Neuronal stem cell (in vitro differentiated cells): ENCODE results near the gene MYCN.

Source experiments
- DNase-seq: peaks from one replicate; pipeline ENCODE4 v3.0.0-alpha.2; 2013; ENCODE audit warnings: low spot score
- H2AFZ ChIP-seq: one replicate; pipeline ENCODE4 v1.6.1; 2013; ENCODE audit warnings: mild to moderate bottlenecking, low read length, inconsistent platforms
- H2AK5ac ChIP-seq: 2 replicates; pipeline ENCODE4 v1.6.1; 2013; ENCODE audit warnings: low read depth, mild to moderate bottlenecking, inconsistent platforms, low read length, moderate library complexity, mixed read lengths
- H2BK120ac ChIP-seq: 2 replicates; pipeline ENCODE4 v1.6.1; 2013; ENCODE audit warnings: low read depth, mild to moderate bottlenecking, inconsistent platforms, low read length, moderate library complexity, mixed read lengths
- H2BK12ac ChIP-seq: one replicate; pipeline ENCODE4 v1.6.1; 2013; ENCODE audit warnings: low read length, inconsistent platforms
- H2BK15ac ChIP-seq: 2 replicates; pipeline ENCODE4 v1.6.1; 2013; ENCODE audit warnings: mild to moderate bottlenecking, low read length, inconsistent platforms, mixed read lengths
- H2BK5ac ChIP-seq: one replicate; pipeline ENCODE4 v1.6.1; 2013; ENCODE audit warnings: inconsistent platforms, mild to moderate bottlenecking, low read length, moderate library complexity
- H3K14ac ChIP-seq: one replicate; pipeline ENCODE4 v1.6.1; 2013; ENCODE audit warnings: low read length, inconsistent platforms
- H3K18ac ChIP-seq: 2 replicates; pipeline ENCODE4 v1.6.1; 2013; ENCODE audit warnings: low read length, inconsistent platforms
- H3K23ac ChIP-seq: 2 replicates; pipeline ENCODE4 v1.6.1; 2013; ENCODE audit warnings: low read depth, mild to moderate bottlenecking, mixed read lengths, low read length, inconsistent platforms; ENCODE audit not compliant: poor library complexity
- H3K27ac ChIP-seq: replicated peaks from 3 replicates; pipeline ENCODE4 v1.5.1; 2013; ENCODE audit warnings: low read length, inconsistent platforms
- H3K27me3 ChIP-seq, 3 experiments: 2 replicates each; pipeline ENCODE4 v1.6.1; 2013; ENCODE audit warnings: low read length in 3 of 3, mild to moderate bottlenecking in 2 of 3, inconsistent platforms in 1 of 3, low read depth in 1 of 3, mixed read lengths in 1 of 3, moderate library complexity in 1 of 3; ENCODE audit not compliant: control insufficient read depth in 3 of 3, insufficient read depth in 3 of 3
- H3K36me3 ChIP-seq, 2 donors: replicated peaks in 1 of 2; 2 replicates each; pipeline ENCODE4 v1.6.1; 2013; ENCODE audit warnings: low read length in 2 of 2; ENCODE audit not compliant: control insufficient read depth in 2 of 2, insufficient read depth in 2 of 2
- H3K4ac ChIP-seq: 2 replicates; pipeline ENCODE4 v1.6.1; 2013; ENCODE audit warnings: inconsistent platforms, mild to moderate bottlenecking, low read length, moderate library complexity
- H3K4me1 ChIP-seq, 2 donors: 1 replicate in 1 of 2; 2 replicates in 1 of 2; pipeline ENCODE4 v1.6.1; 2013; ENCODE audit warnings: low read length in 2 of 2, low read depth in 1 of 2; ENCODE audit not compliant: control insufficient read depth in 2 of 2, insufficient read depth in 1 of 2
- H3K4me2 ChIP-seq: one replicate; pipeline ENCODE4 v1.6.1; 2013; ENCODE audit warnings: mild to moderate bottlenecking, low read length, inconsistent platforms; ENCODE audit not compliant: insufficient read depth, poor library complexity, severe bottlenecking
- H3K4me3 ChIP-seq, 2 donors: 2 replicates each; pipeline ENCODE4 v1.5.1; 2013; ENCODE audit warnings: low read length in 2 of 2, mild to moderate bottlenecking in 2 of 2, inconsistent platforms in 1 of 2, moderate library complexity in 1 of 2
- H3K79me1 ChIP-seq: one replicate; pipeline ENCODE4 v1.6.1; 2013; ENCODE audit warnings: low read depth, mild to moderate bottlenecking, inconsistent platforms, low read length, moderate library complexity
- H3K9ac ChIP-seq: one replicate; pipeline ENCODE4 v1.6.1; 2013; ENCODE audit warnings: mild to moderate bottlenecking, low read depth, low read length, inconsistent platforms; ENCODE audit not compliant: poor library complexity
- H3K9me3 ChIP-seq, 2 donors: replicated peaks in 1 of 2; 2 replicates each; pipeline versions ENCODE3 to v1.6.1; 2013; ENCODE audit warnings: low read length in 2 of 2, mild to moderate bottlenecking in 2 of 2, inconsistent platforms in 1 of 2, low read depth in 1 of 2, mixed read lengths in 1 of 2, moderate library complexity in 1 of 2; ENCODE audit not compliant: control insufficient read depth in 2 of 2, insufficient read depth in 1 of 2
- H4K8ac ChIP-seq: one replicate; pipeline ENCODE4 v1.6.1; 2013; ENCODE audit warnings: low read depth, mild to moderate bottlenecking, inconsistent platforms, low read length, moderate library complexity
- H4K91ac ChIP-seq: one replicate; pipeline ENCODE4 v1.6.1; 2013; ENCODE audit warnings: low read length, low read depth, mild to moderate bottlenecking, inconsistent platforms; ENCODE audit not compliant: poor library complexity
- WGBS, 2 donors: extraction: QIAGEN DNeasy Blood & Tissue Kit; methylation state at CpG; one replicate each; pipeline ENCODE4 v1.1.7; 2013; ENCODE audit warnings: missing lambda C conversion rate in 2 of 2, mixed read lengths in 1 of 2; ENCODE audit not compliant: insufficient read length in 2 of 2, insufficient replicate concordance in 1 of 2; ENCODE audit errors: extremely low coverage in 2 of 2; 5-methylcytosine and 5-hydroxymethylcytosine counted together

MYCN gene

DNA sequence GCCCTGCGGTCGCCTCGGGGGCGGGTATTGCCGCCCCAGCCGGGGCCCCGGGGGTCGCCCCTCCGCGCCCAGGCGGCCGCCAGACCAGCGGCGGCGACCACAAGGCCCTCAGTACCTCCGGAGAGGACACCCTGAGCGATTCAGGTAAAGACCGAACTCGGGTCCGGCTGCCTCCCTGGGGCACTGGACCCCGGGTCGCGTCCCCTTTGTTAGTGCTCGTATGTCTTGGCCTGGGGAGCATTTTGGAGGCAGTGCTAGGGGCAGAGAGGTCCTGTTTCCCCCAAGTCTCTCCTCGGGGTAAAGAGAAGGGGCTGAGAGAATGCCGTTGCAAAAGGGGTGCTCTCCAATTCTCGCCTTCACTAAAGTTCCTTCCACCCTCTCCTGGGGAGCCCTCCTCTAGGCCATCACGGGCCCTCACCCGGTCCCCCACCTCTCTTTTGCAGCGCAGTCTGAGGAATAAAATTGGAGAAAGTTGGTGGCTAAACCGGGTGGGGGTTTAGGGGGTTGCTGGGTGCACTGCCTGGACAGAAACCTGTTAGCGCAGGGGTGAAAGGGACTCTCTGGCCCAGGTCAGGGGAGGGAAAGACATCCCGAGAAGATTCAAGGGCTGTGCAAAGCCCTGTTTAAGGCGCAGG is 2.5 kb downstream of the MYCN start:
- peak overlapping the region; percentile 99 for H2AK5ac ChIP-seq
- peaks cover 18 to 21% of the 10 kb centered on the region in 2 donors for H3K4me1 ChIP-seq
- H2AFZ ChIP-seq: no peak overlapping the region
- peak overlapping the region; percentile 92 to 94 for H3K4me3 ChIP-seq
- H2BK15ac ChIP-seq: peak overlapping the region; percentile 21
- H3K9me3 ChIP-seq: peaks cover 3 to 10% of the 10 kb centered on the region in 2 donors
- H4K91ac ChIP-seq: no peak overlapping the region
- H3K23ac ChIP-seq: peak overlapping the region; percentile 37
- WGBS, 2 donors: no CpG with 5 or more reads among the region's 34 CpGs
- no peaks in the 10 kb centered on the region for H3K27me3 ChIP-seq
- H3K4me2 ChIP-seq: peak overlapping the region; percentile 75
- no peak overlapping the region for H3K4ac ChIP-seq
- H3K36me3 ChIP-seq: peaks cover 18 to 58% of the 10 kb centered on the region in 2 donors
- H3K79me1 ChIP-seq: peaks cover 2% of the 10 kb centered on the region
- H2BK120ac ChIP-seq: no peak overlapping the region
- DNase-seq: no peak
- peak overlapping the region; percentile 99 for H3K18ac ChIP-seq
- H4K8ac ChIP-seq: no peak overlapping the region
- H3K14ac ChIP-seq: no peak overlapping the region
- H2BK5ac ChIP-seq: peak overlapping the region; percentile 99
- peak overlapping the region; percentile 78 for H3K9ac ChIP-seq
- peak overlapping the region; percentile 53 for H3K27ac ChIP-seq
- H2BK12ac ChIP-seq: peak overlapping the region; percentile 33

GRCh38 chr2:15943378-15944280 is 3.3 kb downstream of the MYCN start:
- peak overlapping the region; percentile 72 for H3K4me2 ChIP-seq
- H3K36me3 ChIP-seq: peaks cover 19 to 66% of the 10 kb centered on the region in 2 donors
- H3K27ac ChIP-seq: peak overlapping the region; percentile 53
- no peak overlapping the region for H3K9ac ChIP-seq
- H3K4me3 ChIP-seq: peak overlapping the region; percentile 92 to 94
- no peak overlapping the region for H3K14ac ChIP-seq
- no peak overlapping the region for H2AFZ ChIP-seq
- H3K79me1 ChIP-seq: peaks cover 2% of the 10 kb centered on the region
- H3K23ac ChIP-seq: no peak overlapping the region
- peaks cover 3 to 10% of the 10 kb centered on the region in 2 donors for H3K9me3 ChIP-seq
- no CpG with 5 or more reads among the region's 12 CpGs for WGBS, 2 donors
- no peak overlapping the region for H2BK12ac ChIP-seq
- H4K91ac ChIP-seq: no peak overlapping the region
- H3K4ac ChIP-seq: no peak overlapping the region
- H2BK120ac ChIP-seq: no peak overlapping the region
- no peak overlapping the region for H4K8ac ChIP-seq
- H2AK5ac ChIP-seq: no peak overlapping the region
- DNase-seq: peak; percentile 62
- peak overlapping the region; percentile 20 for H3K18ac ChIP-seq
- no peak overlapping the region for H2BK15ac ChIP-seq
- peaks cover 12 to 15% of the 10 kb centered on the region in 2 donors for H3K4me1 ChIP-seq
- H2BK5ac ChIP-seq: peak overlapping the region; percentile 99
- H3K27me3 ChIP-seq: no peaks in the 10 kb centered on the region

- no peak overlapping the region for H3K9ac ChIP-seq
- no peak overlapping the region for H3K23ac ChIP-seq
- WGBS, 2 donors: no CpG with 5 or more reads among the region's 4 CpGs
- no peak overlapping the region for H2BK120ac ChIP-seq
- no peak overlapping the region for H2BK5ac ChIP-seq
- peaks cover 2% of the 10 kb centered on the region for H3K79me1 ChIP-seq
- H2AK5ac ChIP-seq: no peak overlapping the region
- H3K4me3 ChIP-seq: peak overlapping the region in 1 of 2 donors; percentile 92
- H3K14ac ChIP-seq: no peak overlapping the region
- peaks cover 19 to 69% of the 10 kb centered on the region in 2 donors for H3K36me3 ChIP-seq
- H3K4me2 ChIP-seq: peak overlapping the region; percentile 72
- peaks cover 4 to 7% of the 10 kb centered on the region in 2 donors for H3K4me1 ChIP-seq
- H3K18ac ChIP-seq: no peak overlapping the region
- no peaks in the 10 kb centered on the region for H3K27me3 ChIP-seq
- DNase-seq: no peak
- no peak overlapping the region for H3K27ac ChIP-seq
- peaks cover 3 to 10% of the 10 kb centered on the region in 2 donors for H3K9me3 ChIP-seq
- no peak overlapping the region for H4K8ac ChIP-seq
- no peak overlapping the region for H4K91ac ChIP-seq
- no peak overlapping the region for H3K4ac ChIP-seq
- no peak overlapping the region for H2AFZ ChIP-seq
- H2BK15ac ChIP-seq: no peak overlapping the region
- H2BK12ac ChIP-seq: no peak overlapping the region
These were observed 4.1 kb downstream of the MYCN start for GRCh38 chr2:15944325-15945017.
